SK-N-SH (cell line): Measurements from ENCODE around the gene TFPI. TPM values are rescaled to one million over a fixed set of nuclear protein-coding genes. Genes with fewer than 3 reads are reported as not detected.
A peak's percentile ranks its signal among the peaks of the same experiment; 100 is the strongest.

Experiments used
- CTCF ChIA-PET: fragments of 300-600, 350-600 bp; formaldehyde crosslinking; extraction: SDS; loops from one replicate; lab custom pipeline; 2021; lab: Yijun Ruan, JAX
- POLR2A ChIA-PET: fragments of 350-600 bp; sonication (Branson Sonifier 250); formaldehyde crosslinking; extraction: SDS; loops from one replicate; lab custom pipeline; 2020; ENCODE audit warnings: antibody characterized with exemption, inconsistent platforms; lab: Yijun Ruan, JAX
- DNase-seq: peaks from one replicate; pipeline ENCODE4 v3.0.0; 2012
- H2AFZ ChIP-seq: fragments of 200-600 bp; sonication (generic); 2 replicates; pipeline ENCODE4 v1.8.1; 2016; ENCODE audit warnings: antibody characterized with exemption, mild to moderate bottlenecking, low read depth
- H3F3A ChIP-seq: fragments of 200-600 bp; sonication (generic); replicated peaks from 2 replicates; pipeline ENCODE3; 2016; ENCODE audit warnings: antibody characterized with exemption, mild to moderate bottlenecking; ENCODE audit not compliant: insufficient read depth
- H3K27ac ChIP-seq, 2 experiments: fragments of 200-500 bp in 1 of 2; fragments of 200-600 bp in 1 of 2; sonication (Bioruptor generic) in 1 of 2; sonication (generic), shearing (Covaris generic) in 1 of 2; 2 replicates each; pipeline versions ENCODE4 v1.5.1 to v1.6.1; 2014 to 2016; ENCODE audit warnings: low read depth in 2 of 2, inconsistent platforms in 1 of 2, low read length in 1 of 2, mild to moderate bottlenecking in 1 of 2, mixed read lengths in 1 of 2
- H3K27me3 ChIP-seq: fragments of 200-600 bp; sonication (generic), shearing (Covaris generic); 2 replicates; pipeline ENCODE4 v1.6.1; 2016; ENCODE audit warnings: mixed run types; ENCODE audit not compliant: insufficient read depth
- H3K36me3 ChIP-seq, 2 experiments: fragments of 200-500 bp in 1 of 2; fragments of 200-600 bp in 1 of 2; sonication (Bioruptor generic) in 1 of 2; sonication (generic) in 1 of 2; replicated peaks in 1 of 2; 2 replicates each; pipeline versions ENCODE3 to v1.5.1; 2014 to 2016; ENCODE audit warnings: low read length in 1 of 2, mild to moderate bottlenecking in 1 of 2; ENCODE audit not compliant: insufficient read depth in 2 of 2, control insufficient read depth in 1 of 2
- H3K4me1 ChIP-seq, 2 experiments: fragments of 200-500 bp in 1 of 2; fragments of 200-600 bp in 1 of 2; sonication (Bioruptor generic) in 1 of 2; sonication (generic), shearing (Covaris generic) in 1 of 2; 2 replicates each; pipeline versions ENCODE4 v1.5.1 to v1.6.1; 2014 to 2016; ENCODE audit warnings: low read depth in 1 of 2, low read length in 1 of 2, mixed run types in 1 of 2; ENCODE audit not compliant: insufficient read depth in 2 of 2, control insufficient read depth in 1 of 2
- H3K4me2 ChIP-seq: fragments of 200-600 bp; sonication (generic), shearing (Covaris generic); 2 replicates; pipeline ENCODE4 v1.6.1; 2017; ENCODE audit warnings: mixed run types
- H3K4me3 ChIP-seq, 2 experiments: fragments of 200-500 bp in 1 of 2; fragments of 200-600 bp in 1 of 2; sonication (Bioruptor generic) in 1 of 2; sonication (generic), shearing (Covaris generic) in 1 of 2; 2 replicates each; pipeline versions ENCODE4 v1.5.1 to v1.8.1; 2014 to 2016; ENCODE audit warnings: low read depth in 2 of 2, inconsistent platforms in 1 of 2, low read length in 1 of 2, mild to moderate bottlenecking in 1 of 2, mixed read lengths in 1 of 2, moderate library complexity in 1 of 2
- H3K79me2 ChIP-seq: fragments of 200-600 bp; sonication (generic); 2 replicates; pipeline ENCODE4 v1.8.1; 2017; ENCODE audit warnings: mild to moderate bottlenecking; ENCODE audit not compliant: insufficient read depth
- H3K9ac ChIP-seq: fragments of 200-600 bp; sonication (generic); 2 replicates; pipeline ENCODE4 v1.6.1; 2017; ENCODE audit warnings: mixed run types
- H3K9me2 ChIP-seq: fragments of 200-600 bp; sonication (generic); 2 replicates; pipeline ENCODE4 v1.6.1; 2017; ENCODE audit warnings: mixed run types
- H3K9me3 ChIP-seq: fragments of 200-600 bp; sonication (generic); 2 replicates; pipeline ENCODE4 v1.6.1; 2017; ENCODE audit warnings: mixed run types, mild to moderate bottlenecking, moderate library complexity
- H4K20me1 ChIP-seq: fragments of 200-600 bp; sonication (generic); 2 replicates; pipeline ENCODE4 v1.6.1; 2017; ENCODE audit warnings: mild to moderate bottlenecking, mixed run types; ENCODE audit not compliant: insufficient read depth
- CHD2 ChIP-seq: fragments of 150-350 bp; IDR thresholded peaks from 2 replicates; pipeline ENCODE4 v1.6.1; 2018; ENCODE audit warnings: low read length; ENCODE audit not compliant: partially characterized antibody
- CTCF ChIP-seq: fragments of 200-600 bp; sonication (generic); IDR thresholded peaks from 2 replicates; pipeline ENCODE4 v1.6.1; 2017; ENCODE audit warnings: antibody characterized with exemption, mild to moderate bottlenecking, moderate library complexity
- EP300 ChIP-seq, 2 experiments: IDR thresholded peaks; 2 replicates each; pipeline versions ENCODE4 v1.4.0 to v1.6.1; 2012; ENCODE audit warnings: borderline replicate concordance in 1 of 2, low read depth in 1 of 2, low read length in 1 of 2
- FOSL2 ChIP-seq: IDR thresholded peaks from 2 replicates; pipeline ENCODE4 v1.4.0; 2012; ENCODE audit warnings: low read depth, mild to moderate bottlenecking, moderate library complexity, borderline replicate concordance
- FOXM1 ChIP-seq: IDR thresholded peaks from 2 replicates; pipeline ENCODE4 v1.4.0; 2012; ENCODE audit warnings: low read depth, mild to moderate bottlenecking
- GATA2 ChIP-seq: sonication (generic); formaldehyde crosslinking; IDR thresholded peaks from 2 replicates; pipeline ENCODE4 v1.5.0; 2020; ENCODE audit warnings: mild to moderate bottlenecking, missing genetic modification reagents
- JUND ChIP-seq: IDR thresholded peaks from 2 replicates; pipeline ENCODE4 v1.4.0; 2012
- MAX ChIP-seq: IDR thresholded peaks from 2 replicates; pipeline ENCODE4 v1.4.0; 2012; ENCODE audit warnings: low read depth
- MEF2A ChIP-seq: IDR thresholded peaks from 2 replicates; pipeline ENCODE4 v1.4.0; 2012; ENCODE audit warnings: low read depth, borderline replicate concordance
- MXI1 ChIP-seq: IDR thresholded peaks from 2 replicates; pipeline ENCODE4 v1.6.1; 2012; ENCODE audit warnings: mild to moderate bottlenecking, low read depth, low read length, improper control_type of control experiment
- NFIC ChIP-seq: IDR thresholded peaks from 2 replicates; pipeline ENCODE4 v1.4.0; 2012; ENCODE audit warnings: borderline replicate concordance
- NRF1 ChIP-seq: IDR thresholded peaks from 2 replicates; pipeline ENCODE4 v1.6.1; 2012; ENCODE audit warnings: low read depth, mild to moderate bottlenecking, low read length
- PBX3 ChIP-seq: IDR thresholded peaks from 2 replicates; pipeline ENCODE4; 2012
- RCOR1 ChIP-seq: fragments of 150-350 bp; IDR thresholded peaks from 2 replicates; pipeline ENCODE4 v1.6.1; 2017; ENCODE audit warnings: antibody characterized with exemption, low read length
- REST ChIP-seq: IDR thresholded peaks from 2 replicates; pipeline ENCODE4 v1.6.1; 2012; ENCODE audit warnings: mild to moderate bottlenecking, low read depth, low read length, moderate library complexity
- RFX5 ChIP-seq: IDR thresholded peaks from 2 replicates; pipeline ENCODE4 v1.6.1; 2012; ENCODE audit warnings: mild to moderate bottlenecking, improper control_type of control experiment, low read length
- RXRA ChIP-seq: IDR thresholded peaks from 2 replicates; pipeline ENCODE4 v1.4.0; 2012; ENCODE audit warnings: low read depth, mild to moderate bottlenecking, borderline replicate concordance
- TAF1 ChIP-seq: IDR thresholded peaks from 2 replicates; pipeline ENCODE4 v1.6.1; 2012; ENCODE audit warnings: low read depth, mild to moderate bottlenecking, low read length, moderate library complexity, borderline replicate concordance
- TCF12 ChIP-seq: IDR thresholded peaks from 2 replicates; pipeline ENCODE4 v1.4.0; 2012
- USF1 ChIP-seq: IDR thresholded peaks from 2 replicates; pipeline ENCODE4 v1.4.0; 2012; ENCODE audit warnings: low read depth, borderline replicate concordance
- USF2 ChIP-seq: fragments of 150-350 bp; IDR thresholded peaks from 2 replicates; pipeline ENCODE4 v1.6.1; 2017; ENCODE audit warnings: antibody characterized with exemption, low read length, low read depth, borderline replicate concordance
- YY1 ChIP-seq: IDR thresholded peaks from 2 replicates; pipeline ENCODE4 v1.4.0; 2012; ENCODE audit warnings: low read depth, mild to moderate bottlenecking
- ZBTB33 ChIP-seq: IDR thresholded peaks from 2 replicates; pipeline ENCODE4 v1.4.0; 2012; ENCODE audit warnings: low read depth, borderline replicate concordance
- WGBS: methylation state at CpG from one replicate; pipeline ENCODE4 v1.1.6; 2017; ENCODE audit warnings: low lambda C conversion rate; 5-methylcytosine and 5-hydroxymethylcytosine counted together
- polyA plus RNA-seq, 3 experiments: library from polyadenylated mRNA; depleted of rRNA; stranded (reverse); fragments of >200 nt; gene quantifications; 2 replicates each; pipeline ENCODE4 v1.2.3, GENCODE V29; 2012

The TFPI gene
- polyA plus RNA-seq, 1 of the 3 experiments (the other 2 are of a cell fraction): 2.1 TPM

- peaks cover 13% of the 10 kb centered on the region for H3F3A ChIP-seq
- no peaks in the 10 kb centered on the region for H3K36me3 ChIP-seq
- peaks cover 11 to 21% of the 10 kb centered on the region in 2 experiments for H3K4me1 ChIP-seq
- H3K9me2 ChIP-seq: no peaks in the 10 kb centered on the region
- DNase-seq: peak; percentile 14
- peak overlapping the region; percentile 78 for H2AFZ ChIP-seq
- H3K4me3 ChIP-seq: no peak overlapping the region
- no peaks in the 10 kb centered on the region for H3K79me2 ChIP-seq
- ChIA-PET POLR2A (no interaction called here), CTCF (interaction anchor here (0.6 to 8.6 kb wide), 3 partner anchors 76 to 1908 kb away, joined by 3 to 335 read pairs (median 4); no protein-coding TSS in a partner anchor)
- H3K27ac ChIP-seq: peak overlapping the region; percentile 43 to 76; a peak in 3 of 4 replicates
- H3K9me3 ChIP-seq: no peaks in the 10 kb centered on the region
- H3K9ac ChIP-seq: no peak overlapping the region; the same call in 1 of the 2 replicates
- no peaks in the 10 kb centered on the region for H4K20me1 ChIP-seq
- H3K4me2 ChIP-seq: peak overlapping the region; percentile 13; the same call in 1 of the 2 replicates
- WGBS: 19% methylated on average over 6 of the region's 6 CpGs
- H3K27me3 ChIP-seq: no peaks in the 10 kb centered on the region
- TF ChIP-seq NRF1: no peak
- TF ChIP-seq TCF12: peak; percentile 41; the same call in 1 of the 2 replicates
- peak in 1 of 2 experiments; percentile 80; a peak in 2 of 4 replicates for TF ChIP-seq EP300 (IDR thresholded peaks at IDR 0.05; ENCODE audit: borderline replicate concordance in 1 of 2, low read depth in 1 of 2, low read length in 1 of 2)
- no peak for TF ChIP-seq USF2
- no peak for TF ChIP-seq ZBTB33
- TF ChIP-seq GATA2 (CRISPR knock-in tag): peak; percentile 91
- TF ChIP-seq REST: no peak
- TF ChIP-seq RFX5: no peak
- no peak for TF ChIP-seq RXRA
- TF ChIP-seq NFIC: no peak
- TF ChIP-seq MAX: no peak
- no peak for TF ChIP-seq MXI1
- TF ChIP-seq CHD2: peak; percentile 29
- no peak for TF ChIP-seq FOSL2
- 0 out of 2 replicates have a peak, but pooled peaks have one; percentile 5 for TF ChIP-seq PBX3
- TF ChIP-seq YY1: no peak
- TF ChIP-seq JUND: no peak
- no peak for TF ChIP-seq CTCF
- TF ChIP-seq MEF2A: no peak
- TF ChIP-seq RCOR1: peak; percentile 62; the same call in 1 of the 2 replicates
- no peak for TF ChIP-seq FOXM1
- no peak for TF ChIP-seq TAF1
- TF ChIP-seq USF1: no peak
These were observed 49.8 kb downstream of the TFPI start for GRCh38 chr2:187504312-187504921.
